Tibial nerve (tissue), 4 donors: ENCODE data around the gene SRSF4.

Experiments
- CTCF ChIP-seq, 5 experiments: fragments of 200-600 bp in 3 of 5; fragments of 450-650 bp in 2 of 5; sonication (generic) in 3 of 5; IDR thresholded peaks; one replicate each; pipeline ENCODE4 v1.5.1; 2016 to 2019; ENCODE audit warnings: antibody characterized with exemption in 5 of 5, mild to moderate bottlenecking in 3 of 5, moderate library complexity in 2 of 5
- EP300 ChIP-seq, 2 donors: sonication (generic); formaldehyde crosslinking; IDR thresholded peaks; one replicate each; pipeline ENCODE4 v1.6.1; 2017; ENCODE audit warnings: antibody characterized with exemption in 2 of 2, mild to moderate bottlenecking in 1 of 2
- POLR2A ChIP-seq, 2 donors: fragments of 450-650 bp; IDR thresholded peaks; one replicate each; pipeline ENCODE4 v1.6.1; 2017; ENCODE audit warnings: antibody characterized with exemption in 2 of 2, mild to moderate bottlenecking in 2 of 2, moderate library complexity in 2 of 2

GRCh38 chr1:29142714-29143113, 39.0 kb downstream of the SRSF4 start:
- TF ChIP-seq CTCF (IDR thresholded peaks at IDR 0.05) (no peak), POLR2A (IDR thresholded peaks at IDR 0.05) (no peak), EP300 (IDR thresholded peaks at IDR 0.05) (no peak)
